OCI-LY1 (cell line): ENCODE measurements around the gene ECEL1.
A peak's percentile ranks its signal among the peaks of the same experiment; 100 is the strongest.

Source experiments
- H2AFZ ChIP-seq: fragments of 200-600 bp; sonication (generic), shearing (Covaris generic); 2 replicates; pipeline ENCODE4 v1.6.0; 2014; ENCODE audit warnings: antibody characterized with exemption, mild to moderate bottlenecking, low read length
- H3F3A ChIP-seq: fragments of 200-600 bp; sonication (generic), shearing (Covaris generic); 2 replicates; pipeline ENCODE4 v1.6.0; 2014; ENCODE audit warnings: mild to moderate bottlenecking, antibody characterized with exemption, low read length, moderate library complexity; ENCODE audit not compliant: insufficient read depth
- H3K27ac ChIP-seq: fragments of 200-600 bp; sonication (generic); 2 replicates; pipeline ENCODE4 v1.5.1; 2014; ENCODE audit warnings: low read length, mixed run types, mild to moderate bottlenecking, low read depth; ENCODE audit not compliant: poor library complexity, severe bottlenecking
- H3K27me3 ChIP-seq: fragments of 200-600 bp; sonication (generic); 2 replicates; pipeline ENCODE4 v1.6.0; 2014; ENCODE audit warnings: antibody characterized with exemption, mild to moderate bottlenecking, low read length, moderate library complexity; ENCODE audit not compliant: insufficient read depth
- H3K36me3 ChIP-seq: fragments of 200-600 bp; sonication (generic); 2 replicates; pipeline ENCODE4 v1.6.1; 2014; ENCODE audit warnings: mild to moderate bottlenecking, antibody characterized with exemption, low read length, moderate library complexity, mixed read lengths; ENCODE audit not compliant: insufficient read depth
- H3K4me1 ChIP-seq: fragments of 200-600 bp; sonication (generic); 2 replicates; pipeline ENCODE4 v1.5.1; 2014; ENCODE audit warnings: mild to moderate bottlenecking, low read length, moderate library complexity; ENCODE audit not compliant: insufficient read depth, severe bottlenecking
- H3K4me2 ChIP-seq: fragments of 200-600 bp; sonication (generic), shearing (Covaris generic); 2 replicates; pipeline ENCODE4 v1.6.1; 2014; ENCODE audit warnings: low read length
- H3K4me3 ChIP-seq: fragments of 200-600 bp; sonication (generic); 2 replicates; pipeline ENCODE4 v1.5.1; 2014; ENCODE audit warnings: low read length, low read depth, mild to moderate bottlenecking, mixed read lengths; ENCODE audit not compliant: poor library complexity, severe bottlenecking
- H3K79me2 ChIP-seq: fragments of 200-600 bp; shearing (Covaris generic); 2 replicates; pipeline ENCODE4 v1.6.1; 2016; ENCODE audit warnings: mixed run types, low read length, mixed read lengths; ENCODE audit not compliant: insufficient read depth
- H3K9ac ChIP-seq: fragments of 200-600 bp; sonication (generic), shearing (Covaris generic); 2 replicates; pipeline ENCODE4 v1.6.1; 2014; ENCODE audit warnings: mild to moderate bottlenecking, low read length, mixed read lengths
- H3K9me2 ChIP-seq: fragments of 200-600 bp; sonication (generic), shearing (Covaris generic); 2 replicates; pipeline ENCODE4 v1.6.1; 2014; ENCODE audit warnings: low read depth, mild to moderate bottlenecking, low read length, mixed read lengths
- H3K9me3 ChIP-seq: fragments of 200-600 bp; shearing (Covaris generic); 2 replicates; pipeline ENCODE4 v1.6.1; 2014; ENCODE audit warnings: low read length, mixed read lengths
- H4K20me1 ChIP-seq: fragments of 200-600 bp; sonication (generic), shearing (Covaris generic); 2 replicates; pipeline ENCODE4 v1.6.0; 2016; ENCODE audit warnings: mild to moderate bottlenecking, low read length; ENCODE audit not compliant: insufficient read depth
- EZH2 ChIP-seq: fragments of 200-600 bp; sonication (generic), shearing (Covaris generic); IDR thresholded peaks from 2 replicates; pipeline ENCODE4 v1.8.0; 2017; ENCODE audit warnings: borderline replicate concordance, mixed run types, mild to moderate bottlenecking, antibody characterized with exemption, low read length, moderate library complexity, mixed read lengths
- TF ChIP-seq, protein P1 (sequence below): fragments of 200-600 bp; sonication (generic), shearing (Covaris generic); IDR thresholded peaks from 2 replicates; pipeline ENCODE4 v1.5.1; 2017; ENCODE audit warnings: mild to moderate bottlenecking, antibody characterized with exemption, low read length, moderate library complexity, mixed read lengths

The ECEL1 gene

DNA sequence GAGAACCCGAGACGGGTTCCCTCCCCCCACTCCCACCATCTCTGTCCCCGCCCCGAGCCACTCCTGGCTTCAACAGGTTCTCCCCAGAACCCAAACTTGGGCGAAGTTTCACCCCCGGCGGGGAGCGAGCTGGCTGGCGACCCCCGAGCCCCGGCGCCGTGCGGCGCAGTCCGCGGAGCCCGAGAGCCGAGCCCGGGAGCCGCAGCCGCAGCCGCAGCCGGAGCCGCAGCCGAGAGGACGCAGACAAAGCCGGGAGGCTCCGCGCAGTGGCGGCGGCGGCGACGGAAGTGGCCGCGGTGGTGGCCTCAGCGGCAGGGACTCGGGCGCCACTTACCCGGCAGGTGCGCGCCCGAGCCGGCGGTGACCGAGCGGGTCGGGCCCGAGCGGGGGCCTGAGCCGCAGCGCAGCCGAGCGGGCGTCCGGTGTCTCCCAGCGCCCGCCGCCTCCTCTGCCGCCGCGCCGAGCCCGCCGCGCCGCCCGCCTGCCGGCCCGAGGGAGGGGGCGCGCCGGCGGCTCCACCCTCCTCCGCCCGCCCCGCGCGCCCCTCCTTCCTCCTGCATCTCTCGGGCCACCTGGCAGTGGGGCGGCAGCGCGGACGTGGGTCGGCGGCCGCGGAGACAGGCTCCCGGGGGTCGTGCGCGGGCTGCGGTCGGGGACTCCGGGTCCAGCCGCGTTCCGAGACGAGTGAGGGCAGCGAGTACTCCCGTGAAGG is at the start of gene ECEL1:
TSS of gene ECEL1 (minus strand) at position 450 of the 712 bp plus-strand sequence. CDS start 1,181 bp downstream, outside the sequence.
- Histone ChIP-seq H2AFZ (no peak within 1 kb of the TSS), H3K36me3 (no peaks in the 10 kb centered on the region), H3F3A (no peaks in the 10 kb centered on the region), H3K27ac (no peak within 1 kb of the TSS), H3K27me3 (no peaks in the 10 kb centered on the region; the same call in 1 of the 2 replicates), H3K9ac (no peak within 1 kb of the TSS), H3K9me2 (no peaks in the 10 kb centered on the region), H3K4me2 (no peak within 1 kb of the TSS), H3K79me2 (no peaks in the 10 kb centered on the region), H3K4me1 (no peaks in the 10 kb centered on the region), H3K9me3 (no peaks in the 10 kb centered on the region), H3K4me3 (no peak within 1 kb of the TSS), H4K20me1 (no peaks in the 10 kb centered on the region)
- no peak for TF ChIP-seq EZH2
- TF ChIP-seq, protein P1, sequence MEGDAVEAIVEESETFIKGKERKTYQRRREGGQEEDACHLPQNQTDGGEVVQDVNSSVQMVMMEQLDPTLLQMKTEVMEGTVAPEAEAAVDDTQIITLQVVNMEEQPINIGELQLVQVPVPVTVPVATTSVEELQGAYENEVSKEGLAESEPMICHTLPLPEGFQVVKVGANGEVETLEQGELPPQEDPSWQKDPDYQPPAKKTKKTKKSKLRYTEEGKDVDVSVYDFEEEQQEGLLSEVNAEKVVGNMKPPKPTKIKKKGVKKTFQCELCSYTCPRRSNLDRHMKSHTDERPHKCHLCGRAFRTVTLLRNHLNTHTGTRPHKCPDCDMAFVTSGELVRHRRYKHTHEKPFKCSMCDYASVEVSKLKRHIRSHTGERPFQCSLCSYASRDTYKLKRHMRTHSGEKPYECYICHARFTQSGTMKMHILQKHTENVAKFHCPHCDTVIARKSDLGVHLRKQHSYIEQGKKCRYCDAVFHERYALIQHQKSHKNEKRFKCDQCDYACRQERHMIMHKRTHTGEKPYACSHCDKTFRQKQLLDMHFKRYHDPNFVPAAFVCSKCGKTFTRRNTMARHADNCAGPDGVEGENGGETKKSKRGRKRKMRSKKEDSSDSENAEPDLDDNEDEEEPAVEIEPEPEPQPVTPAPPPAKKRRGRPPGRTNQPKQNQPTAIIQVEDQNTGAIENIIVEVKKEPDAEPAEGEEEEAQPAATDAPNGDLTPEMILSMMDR = no peak

- TF ChIP-seq, protein P1 = peak; percentile 75
- TF ChIP-seq EZH2 = no peak
- H3K9me3 ChIP-seq = no peaks in the 10 kb centered on the region
- H3K27ac ChIP-seq = no peak overlapping the region
- no peaks in the 10 kb centered on the region for H3F3A ChIP-seq
- no peaks in the 10 kb centered on the region for H4K20me1 ChIP-seq
- H2AFZ ChIP-seq = no peak overlapping the region
- H3K9ac ChIP-seq = no peak overlapping the region
- H3K9me2 ChIP-seq = no peaks in the 10 kb centered on the region
- H3K4me1 ChIP-seq = peaks cover 7% of the 10 kb centered on the region
- no peaks in the 10 kb centered on the region for H3K79me2 ChIP-seq
- no peaks in the 10 kb centered on the region for H3K36me3 ChIP-seq
- H3K4me2 ChIP-seq = no peak overlapping the region
- H3K27me3 ChIP-seq = peaks cover 5% of the 10 kb centered on the region; the same call in 1 of the 2 replicates
- no peak overlapping the region for H3K4me3 ChIP-seq
Observed at GRCh38 chr2:232537079-232537478, 49.4 kb upstream of the ECEL1 start.

GRCh38 chr2:232535761-232536530 is 48.3 kb upstream of the ECEL1 start:
- H3K27me3 ChIP-seq = peaks cover 9% of the 10 kb centered on the region; the same call in 1 of the 2 replicates
- no peak overlapping the region for H3K4me2 ChIP-seq
- no peaks in the 10 kb centered on the region for H3K79me2 ChIP-seq
- H3K27ac ChIP-seq = no peak overlapping the region
- H3K36me3 ChIP-seq = no peaks in the 10 kb centered on the region
- H3K9me3 ChIP-seq = no peaks in the 10 kb centered on the region
- H3F3A ChIP-seq = no peaks in the 10 kb centered on the region
- no peak overlapping the region for H2AFZ ChIP-seq
- H3K4me3 ChIP-seq = no peak overlapping the region
- H4K20me1 ChIP-seq = no peaks in the 10 kb centered on the region
- no peak overlapping the region for H3K9ac ChIP-seq
- H3K9me2 ChIP-seq = no peaks in the 10 kb centered on the region
- peaks cover 8% of the 10 kb centered on the region for H3K4me1 ChIP-seq
- no peak for TF ChIP-seq EZH2
- TF ChIP-seq, protein P1 = no peak
